HepG2 (cell line): ENCODE data around the gene ZNF770. TPM values are rescaled to one million over a fixed set of nuclear protein-coding genes. Genes with fewer than 3 reads are reported as not detected.

Experiments used
- ATAC-seq: fragments of 200-7000 bp; cut with Tn5 transposase; 3 replicates; pipeline ENCODE4 v1.9.1; 2020; ENCODE audit warnings: mild to moderate bottlenecking, moderate library complexity
- BruUV-seq: library from RNA; stranded (reverse); fragments of 400-500 nt; replicated peaks from 2 replicates; lab custom pipeline; 2021; lab: Mats Ljungman, UMichigan
- CTCF ChIA-PET: fragments of 300-600 bp; formaldehyde crosslinking; extraction: SDS; loops from one replicate; lab custom pipeline; 2021; ENCODE audit warnings: low total read pairs, inconsistent platforms, low intra/inter-chr PET ratio; lab: Yijun Ruan, JAX
- POLR2A ChIA-PET: fragments of 350-600 bp; sonication (Branson Sonifier 250); formaldehyde crosslinking; loops from one replicate; lab custom pipeline; 2020; ENCODE audit warnings: antibody characterized with exemption, inconsistent platforms; lab: Yijun Ruan, JAX
- DNase-seq: peaks from one replicate; pipeline ENCODE4 v3.0.0-alpha.2; 2015; ENCODE audit warnings: low spot score
- FAIRE-seq: peaks from 3 replicates; lab custom pipeline; 2011; peaks lifted over from hg19 to GRCh38; lab: Jason Lieb, UNC
- H2AFZ ChIP-seq: one replicate; pipeline ENCODE4 v1.6.1; 2011; ENCODE audit warnings: low read length, inconsistent platforms
- H3K27ac ChIP-seq: fragments of 300-600 bp; 3 replicates; pipeline ENCODE4 v1.8.0; 2011; ENCODE audit warnings: mixed run types, mild to moderate bottlenecking, mixed read lengths, low read length, inconsistent platforms; ENCODE audit not compliant: insufficient read depth; ENCODE audit errors: extremely low read length
- H3K27me3 ChIP-seq, 2 experiments: fragments of 200-600 bp in 1 of 2; 2 replicates in 1 of 2; 3 replicates in 1 of 2; pipeline versions ENCODE4 v1.6.0 to v1.8.0; 2011; ENCODE audit warnings: low read length in 2 of 2, mild to moderate bottlenecking in 2 of 2, moderate library complexity in 2 of 2, inconsistent platforms in 1 of 2; ENCODE audit not compliant: insufficient read depth in 2 of 2, control insufficient read depth in 1 of 2
- H3K36me3 ChIP-seq, 2 experiments: fragments of 200-600 bp in 1 of 2; replicated peaks in 1 of 2; 2 replicates in 1 of 2; 3 replicates in 1 of 2; pipeline versions ENCODE4 v1.5.1 to v1.8.0; 2011; ENCODE audit warnings: low read length in 2 of 2, inconsistent platforms in 1 of 2; ENCODE audit not compliant: insufficient read depth in 2 of 2, control insufficient read depth in 1 of 2
- H3K4me1 ChIP-seq: 2 replicates; pipeline ENCODE4 v1.5.1; 2012; ENCODE audit warnings: low read length, inconsistent platforms; ENCODE audit not compliant: insufficient read depth
- H3K4me2 ChIP-seq: 2 replicates; pipeline ENCODE4 v1.6.0; 2011; ENCODE audit warnings: low read depth, low read length, inconsistent platforms
- H3K4me3 ChIP-seq, 3 experiments: fragments of 200-600 bp in 1 of 3; sonication (generic), shearing (Covaris generic) in 1 of 3; replicated peaks in 1 of 3; 2 replicates each; pipeline ENCODE4 v1.5.1; 2011 to 2016; ENCODE audit warnings: low read length in 3 of 3, inconsistent platforms in 2 of 3, low read depth in 2 of 3, mild to moderate bottlenecking in 2 of 3, control low read depth in 1 of 3, mixed read lengths in 1 of 3; ENCODE audit not compliant: insufficient read depth in 1 of 3
- H3K79me2 ChIP-seq: one replicate; pipeline ENCODE4 v1.6.1; 2011; ENCODE audit warnings: low read length, inconsistent platforms; ENCODE audit not compliant: insufficient read depth
- H3K9ac ChIP-seq: 2 replicates; pipeline ENCODE4 v1.6.0; 2011; ENCODE audit warnings: mild to moderate bottlenecking, low read depth, low read length, inconsistent platforms; ENCODE audit not compliant: insufficient read depth
- H3K9me3 ChIP-seq: 2 replicates; pipeline ENCODE4 v1.5.1; 2012; ENCODE audit warnings: mild to moderate bottlenecking, low read length
- H4K20me1 ChIP-seq: 2 replicates; pipeline ENCODE4 v1.6.0; 2011; ENCODE audit warnings: inconsistent platforms, mild to moderate bottlenecking, low read length, moderate library complexity; ENCODE audit not compliant: insufficient read depth
- EZH2 ChIP-seq: conservative IDR thresholded peaks from 2 replicates; pipeline ENCODE4 v1.6.1; 2012; ENCODE audit warnings: mild to moderate bottlenecking, low read depth, low read length, moderate library complexity
- IKZF1 ChIP-seq: fragments of 450-650 bp; IDR thresholded peaks from 2 replicates; pipeline ENCODE4 v1.7.1; 2016
- KDM5B ChIP-seq: sonication (generic); formaldehyde crosslinking; IDR thresholded peaks from 2 replicates; pipeline ENCODE4 v1.4.0; 2020; ENCODE audit warnings: missing genetic modification reagents, mild to moderate bottlenecking, borderline replicate concordance
- NCOA5 ChIP-seq: sonication (generic); formaldehyde crosslinking; IDR thresholded peaks from 2 replicates; pipeline ENCODE4 v1.4.0; 2020; ENCODE audit warnings: missing genetic modification reagents
- SATB2 ChIP-seq: sonication (generic); formaldehyde crosslinking; IDR thresholded peaks from 2 replicates; pipeline ENCODE4 v1.5.0; 2020; ENCODE audit warnings: missing genetic modification reagents
- SIX1 ChIP-seq: sonication (generic); formaldehyde crosslinking; IDR thresholded peaks from 2 replicates; pipeline ENCODE4 v1.4.0; 2020; ENCODE audit warnings: missing genetic modification reagents, borderline replicate concordance
- SRSF4 ChIP-seq: fragments of 200-400 bp; formaldehyde crosslinking; IDR thresholded peaks from one replicate; pipeline ENCODE4 v1.6.1; 2018; ENCODE audit warnings: mild to moderate bottlenecking, low read depth, low read length, moderate library complexity; ENCODE audit not compliant: poor library complexity, severe bottlenecking
- ZNF124 ChIP-seq: sonication (generic); formaldehyde crosslinking; IDR thresholded peaks from 2 replicates; pipeline ENCODE4 v1.4.0; 2020; ENCODE audit warnings: missing genetic modification reagents
- ZNF556 ChIP-seq: sonication (generic); formaldehyde crosslinking; IDR thresholded peaks from 2 replicates; pipeline ENCODE4 v1.4.0; 2020; ENCODE audit warnings: mild to moderate bottlenecking, missing genetic modification reagents, borderline replicate concordance
- ZNF598 ChIP-seq: sonication (generic); formaldehyde crosslinking; IDR thresholded peaks from 2 replicates; pipeline ENCODE4 v1.5.1; 2020; ENCODE audit warnings: mild to moderate bottlenecking, missing genetic modification reagents, borderline replicate concordance
- ZNF737 ChIP-seq: sonication (generic); formaldehyde crosslinking; IDR thresholded peaks from 2 replicates; pipeline ENCODE4 v1.5.0; 2020; ENCODE audit warnings: missing genetic modification reagents, mild to moderate bottlenecking, borderline replicate concordance
- ZNF883 ChIP-seq: sonication (generic); formaldehyde crosslinking; IDR thresholded peaks from 2 replicates; pipeline ENCODE4 v1.5.1; 2020; ENCODE audit warnings: mild to moderate bottlenecking, missing genetic modification reagents; ENCODE audit errors: not compliant biosample characterization
- WGBS: methylation state at CpG from one replicate; pipeline ENCODE4 v1.1.6; 2017; ENCODE audit warnings: low lambda C conversion rate; 5-methylcytosine and 5-hydroxymethylcytosine counted together
- in situ Hi-C: cut with HindIII; loops from 2 replicates; pipeline ENCODE4 v1.10.0; 2017; ENCODE audit warnings: low pct_unique_long_range_greater_than_20kb; ENCODE audit not compliant: extremely low pct_ligation_motif_present
- intact Hi-C: fragments of 100-400 bp; cut with micrococcal nuclease; formaldehyde crosslinking; loops from one replicate; pipeline ENCODE4 v1.10.0; 2022; ENCODE audit not compliant: unreplicated experiment
- polyA plus RNA-seq, 8 experiments: library from polyadenylated mRNA; depleted of rRNA in 3 of 8; stranded (reverse) in 7 of 8; unstranded in 1 of 8; fragments of >200 nt; fragmentation: Illumina TruSeq in 4 of 8; extraction: Trizol in 4 of 8; gene quantifications; 2 replicates each; pipeline versions ENCODE4 v1.2.1 to v1.2.3, GENCODE V29; 2011 to 2016; ENCODE audit warnings: low read depth in 4 of 8, missing spikeins in 1 of 8, mixed read lengths in 1 of 8; ENCODE audit not compliant: insufficient read depth in 1 of 8
- total RNA-seq, 5 experiments: library from RNA; depleted of rRNA; stranded (reverse); fragments of >200 nt; fragmentation: Illumina TruSeq; extraction: Trizol; gene quantifications; 2 replicates each; pipeline ENCODE4 v1.2.3, GENCODE V29; 2016; ENCODE audit warnings: low read depth in 1 of 5

Gene ZNF770
- total and polyA plus RNA-seq, 2 of the 13 experiments (the other 11 are each of a cell fraction or from before 2014, with no cell fraction given): 15.5 to 33.1 TPM

GRCh38 chr15:34964277-34964676 is 23.8 kb downstream of the ZNF770 start:
- peaks cover 33% of the 10 kb centered on the region for H3K4me1 ChIP-seq
- TF ChIP-seq NCOA5 (CRISPR knock-in tag): no peak
- TF ChIP-seq IKZF1: no peak
- TF ChIP-seq ZNF737 (CRISPR knock-in tag): no peak
- TF ChIP-seq ZNF883: no peak
- no peak for TF ChIP-seq ZNF598 (CRISPR knock-in tag)
- no peak for TF ChIP-seq SRSF4
- TF ChIP-seq ZNF124 (CRISPR knock-in tag): no peak
- no peak for TF ChIP-seq EZH2
- TF ChIP-seq ZNF556 (CRISPR knock-in tag): no peak
- no peak for TF ChIP-seq SIX1 (CRISPR knock-in tag)
- no peak for TF ChIP-seq SATB2 (CRISPR knock-in tag)
- TF ChIP-seq KDM5B (CRISPR knock-in tag): no peak
- no TSS peak for BruUV-seq
- H2AFZ ChIP-seq: no peak overlapping the region
- H3K27me3 ChIP-seq: no peaks in the 10 kb centered on the region; a peak in 1 of 5 replicates
- 92% methylated on average over 2 of the region's 2 CpGs for WGBS
- FAIRE-seq (no peak), ATAC-seq (no peak), DNase-seq (no peak)
- no peaks in the 10 kb centered on the region for H3K9me3 ChIP-seq
- ChIA-PET CTCF (no interaction called here), POLR2A (no interaction called here)
- H4K20me1 ChIP-seq: no peaks in the 10 kb centered on the region
- H3K27ac ChIP-seq: no peak overlapping the region
- H3K36me3 ChIP-seq: peaks cover 2 to 15% of the 10 kb centered on the region in 2 experiments; a peak in 4 of 5 replicates
- H3K9ac ChIP-seq: no peak overlapping the region
- in situ Hi-C loops (no loop called here), intact Hi-C loops (no loop called here)
- no peak overlapping the region for H3K4me3 ChIP-seq
- H3K79me2 ChIP-seq: peaks cover 42% of the 10 kb centered on the region
- no peak overlapping the region for H3K4me2 ChIP-seq
